Mesothelial cell of epicardium (in vitro differentiated cells): Measurements from ENCODE around the gene ERMP1. TPM values are rescaled to one million over a fixed set of nuclear protein-coding genes. Genes with fewer than 3 reads are reported as not detected.

ENCODE experiments used
- DNase-seq, 2 experiments: peaks; one replicate each; pipeline ENCODE4 v3.0.0; 2021; ENCODE audit warnings: low spot score in 2 of 2; ENCODE audit not compliant: unreplicated experiment in 2 of 2
- H3K27ac Mint-ChIP-seq: 2 replicates; pipeline ENCODE4 v1.8.0; 2021; ENCODE audit warnings: mixed read lengths
- H3K27me3 Mint-ChIP-seq: 2 replicates; pipeline ENCODE4 v1.8.0; 2021; ENCODE audit warnings: low read depth, mixed read lengths
- H3K36me3 Mint-ChIP-seq: 2 replicates; pipeline ENCODE4 v1.8.0; 2021; ENCODE audit warnings: mixed read lengths
- H3K4me1 Mint-ChIP-seq: 2 replicates; pipeline ENCODE4 v1.8.0; 2021; ENCODE audit warnings: mixed read lengths
- H3K4me3 Mint-ChIP-seq: 2 replicates; pipeline ENCODE4 v1.8.0; 2021; ENCODE audit warnings: mild to moderate bottlenecking, moderate library complexity, mixed read lengths
- H3K9me3 Mint-ChIP-seq: 2 replicates; pipeline ENCODE4 v1.8.0; 2021; ENCODE audit warnings: mixed read lengths
- total RNA-seq: library from RNA; stranded (reverse); gene quantifications from 3 replicates; pipeline ENCODE4 v1.2.1, GENCODE V29; 2021
- TF ChIP-seq, protein P1 (sequence below): fragments of 200-600 bp; sonication (generic); IDR thresholded peaks from one replicate; pipeline ENCODE4 v1.5.0; 2021; ENCODE audit warnings: antibody characterized with exemption; ENCODE audit not compliant: unreplicated experiment

The ERMP1 gene
- total RNA-seq, 1 donor from 2014 or later, result 25.2 TPM

GRCh38 chr9:5852987-5853386 is 20.1 kb upstream of the ERMP1 start:
- Mint-ChIP-seq H3K27ac (no peak overlapping the region), H3K4me1 (peaks cover 22% of the 10 kb centered on the region), H3K9me3 (no peaks in the 10 kb centered on the region), H3K27me3 (no peaks in the 10 kb centered on the region), H3K36me3 (no peaks in the 10 kb centered on the region), H3K4me3 (no peak overlapping the region)
- no peak for DNase-seq
- TF ChIP-seq, protein P1, sequence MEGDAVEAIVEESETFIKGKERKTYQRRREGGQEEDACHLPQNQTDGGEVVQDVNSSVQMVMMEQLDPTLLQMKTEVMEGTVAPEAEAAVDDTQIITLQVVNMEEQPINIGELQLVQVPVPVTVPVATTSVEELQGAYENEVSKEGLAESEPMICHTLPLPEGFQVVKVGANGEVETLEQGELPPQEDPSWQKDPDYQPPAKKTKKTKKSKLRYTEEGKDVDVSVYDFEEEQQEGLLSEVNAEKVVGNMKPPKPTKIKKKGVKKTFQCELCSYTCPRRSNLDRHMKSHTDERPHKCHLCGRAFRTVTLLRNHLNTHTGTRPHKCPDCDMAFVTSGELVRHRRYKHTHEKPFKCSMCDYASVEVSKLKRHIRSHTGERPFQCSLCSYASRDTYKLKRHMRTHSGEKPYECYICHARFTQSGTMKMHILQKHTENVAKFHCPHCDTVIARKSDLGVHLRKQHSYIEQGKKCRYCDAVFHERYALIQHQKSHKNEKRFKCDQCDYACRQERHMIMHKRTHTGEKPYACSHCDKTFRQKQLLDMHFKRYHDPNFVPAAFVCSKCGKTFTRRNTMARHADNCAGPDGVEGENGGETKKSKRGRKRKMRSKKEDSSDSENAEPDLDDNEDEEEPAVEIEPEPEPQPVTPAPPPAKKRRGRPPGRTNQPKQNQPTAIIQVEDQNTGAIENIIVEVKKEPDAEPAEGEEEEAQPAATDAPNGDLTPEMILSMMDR, result no peak

DNA sequence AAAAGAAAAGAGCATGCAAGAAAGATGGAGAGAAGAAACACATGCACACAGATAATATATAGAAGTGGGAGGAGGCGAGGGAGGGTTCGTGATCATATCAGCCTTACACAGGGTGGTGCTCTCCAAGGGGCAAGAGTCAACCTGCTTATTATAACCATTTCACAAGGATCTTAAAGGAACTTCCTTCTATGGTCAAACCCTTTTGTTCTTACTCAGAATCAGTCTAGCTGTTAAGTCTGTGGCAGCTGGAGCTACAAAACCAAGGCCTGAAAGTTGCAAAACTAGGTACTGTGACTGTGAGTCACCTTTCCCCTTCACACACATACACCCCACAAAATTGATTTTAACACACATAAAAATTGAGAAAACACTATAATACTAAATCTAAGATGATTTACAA is 18.5 kb upstream of the ERMP1 start:
- Mint-ChIP-seq H3K4me1 (peaks cover 28% of the 10 kb centered on the region), H3K27me3 (no peaks in the 10 kb centered on the region), H3K27ac (no peak overlapping the region), H3K4me3 (no peak overlapping the region), H3K36me3 (no peaks in the 10 kb centered on the region), H3K9me3 (no peaks in the 10 kb centered on the region)
- no peak for DNase-seq
- TF ChIP-seq, protein P1, result no peak

DNA sequence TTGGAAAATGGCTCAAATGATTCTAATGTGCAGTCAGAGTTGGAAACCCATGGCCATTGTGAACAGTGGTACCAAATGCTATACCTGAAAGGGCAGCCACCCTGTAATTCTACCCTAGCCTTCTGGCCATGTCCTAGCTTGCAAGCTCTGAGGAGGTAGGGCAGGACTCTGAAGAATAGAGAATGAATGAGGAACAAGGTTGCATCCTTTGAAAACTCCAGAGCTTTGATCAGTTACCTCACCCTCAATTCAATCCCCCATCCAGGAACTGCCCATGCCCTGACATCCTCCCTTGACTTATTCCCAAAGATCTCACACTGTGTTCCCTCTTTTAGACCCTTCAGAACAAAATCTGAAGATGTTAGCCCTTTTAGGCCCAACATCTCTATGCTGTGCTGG is 17.8 kb upstream of the ERMP1 start:
- no peaks in the 10 kb centered on the region for H3K36me3 Mint-ChIP-seq
- peaks cover 33% of the 10 kb centered on the region for H3K4me1 Mint-ChIP-seq
- TF ChIP-seq, protein P1, result no peak
- no peak overlapping the region for H3K27ac Mint-ChIP-seq
- H3K4me3 Mint-ChIP-seq, result no peak overlapping the region
- H3K27me3 Mint-ChIP-seq, result no peaks in the 10 kb centered on the region
- no peaks in the 10 kb centered on the region for H3K9me3 Mint-ChIP-seq
- no peak for DNase-seq

DNA sequence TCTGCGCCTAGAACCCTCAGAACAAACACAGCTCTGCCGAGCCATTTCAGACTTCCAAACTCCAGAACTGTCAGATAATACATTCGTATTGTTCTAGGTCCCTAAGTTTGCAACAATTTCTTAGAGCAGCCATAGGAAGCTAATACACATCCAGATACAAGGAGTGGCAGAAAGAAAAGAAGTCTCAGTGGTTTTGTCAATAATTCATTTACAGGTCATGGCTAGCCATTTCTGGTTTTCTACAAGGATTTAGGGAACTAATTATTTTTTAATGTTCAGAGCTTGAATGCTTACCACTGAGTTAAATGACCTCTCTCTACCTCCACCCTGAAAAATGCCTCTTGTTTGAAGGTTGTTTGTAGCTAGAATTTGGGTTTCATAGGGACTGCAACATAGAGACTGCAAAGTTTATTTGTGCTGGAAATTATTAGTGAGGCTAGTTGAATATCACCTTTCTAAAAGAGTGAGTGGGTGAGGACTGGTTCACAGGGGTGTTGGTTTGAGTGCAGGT is 15.5 kb upstream of the ERMP1 start:
- no peak overlapping the region for H3K27ac Mint-ChIP-seq
- H3K36me3 Mint-ChIP-seq, result no peaks in the 10 kb centered on the region
- no peak for DNase-seq
- TF ChIP-seq, protein P1, result no peak
- no peaks in the 10 kb centered on the region for H3K9me3 Mint-ChIP-seq
- peaks cover 51% of the 10 kb centered on the region for H3K4me1 Mint-ChIP-seq
- H3K27me3 Mint-ChIP-seq, result no peaks in the 10 kb centered on the region
- H3K4me3 Mint-ChIP-seq, result no peak overlapping the region

DNA sequence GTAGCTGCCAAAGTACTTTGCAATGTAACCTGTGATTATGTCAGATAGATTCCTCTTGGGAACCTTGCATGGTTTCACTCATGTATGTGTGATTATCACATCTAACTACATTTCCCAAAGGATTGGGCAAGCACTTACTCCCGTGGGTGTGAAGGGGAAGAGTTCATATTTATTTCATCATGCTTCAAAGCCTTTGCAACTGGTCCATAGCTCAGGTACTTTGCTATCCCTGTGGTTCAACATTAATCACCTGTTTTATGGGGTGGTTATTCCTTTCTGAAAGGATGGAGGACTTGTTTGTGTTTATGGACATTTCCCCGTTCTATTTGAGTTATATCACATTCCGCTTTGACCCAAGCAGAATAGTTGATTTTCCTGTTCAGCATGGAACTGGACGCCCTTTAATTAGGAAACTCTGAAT is 13.6 kb upstream of the ERMP1 start:
- Mint-ChIP-seq H3K27me3 (no peaks in the 10 kb centered on the region), H3K27ac (no peak overlapping the region)

More for the DNA sequence above, 13.6 kb upstream of the ERMP1 start:
- no peak overlapping the region for H3K4me3 Mint-ChIP-seq
- TF ChIP-seq, protein P1, result no peak
- H3K36me3 Mint-ChIP-seq, result no peaks in the 10 kb centered on the region
- no peaks in the 10 kb centered on the region for H3K9me3 Mint-ChIP-seq
- H3K4me1 Mint-ChIP-seq, result peaks cover 46% of the 10 kb centered on the region
- DNase-seq, result no peak
